Measurements from ENCODE around the gene TET2.

TET2 gene

GRCh38 chr4:105113800-105114199, 32.9 kb upstream of the TET2 start:
- Histone ChIP-seq H3K9me3 (no peaks in the 10 kb centered on the region), H3K4me1 (no peaks in the 10 kb centered on the region), H3K4me3 (ENCODE audit: low read depth, low read length) (no peak overlapping the region), H3K27me3 (no peaks in the 10 kb centered on the region), H3K36me3 (no peaks in the 10 kb centered on the region)
- no peak for TF ChIP-seq CTCF (IDR thresholded peaks at IDR 0.05; ENCODE audit: low read depth, low read length)
- DNase-seq = no peak

- no peak for DNase-seq
- no peaks in the 10 kb centered on the region for H3K36me3 ChIP-seq
- no peak overlapping the region for H3K4me3 ChIP-seq (ENCODE audit: low read depth, low read length)
- no peaks in the 10 kb centered on the region for H3K27me3 ChIP-seq
- H3K4me1 ChIP-seq = no peaks in the 10 kb centered on the region
- H3K9me3 ChIP-seq = no peaks in the 10 kb centered on the region
- no peak for TF ChIP-seq CTCF (IDR thresholded peaks at IDR 0.05; ENCODE audit: low read depth, low read length)
These were observed 29.9 kb upstream of the TET2 start for GRCh38 chr4:105116616-105117319.

- TF ChIP-seq CTCF (IDR thresholded peaks at IDR 0.05; ENCODE audit: low read depth, low read length) = no peak
- Histone ChIP-seq H3K9me3 (no peaks in the 10 kb centered on the region), H3K27me3 (no peaks in the 10 kb centered on the region), H3K4me3 (ENCODE audit: low read depth, low read length) (no peak overlapping the region), H3K4me1 (no peaks in the 10 kb centered on the region), H3K36me3 (no peaks in the 10 kb centered on the region)
- no peak for DNase-seq
These were observed 27.3 kb upstream of the TET2 start for GRCh38 chr4:105119356-105119755.

DNA sequence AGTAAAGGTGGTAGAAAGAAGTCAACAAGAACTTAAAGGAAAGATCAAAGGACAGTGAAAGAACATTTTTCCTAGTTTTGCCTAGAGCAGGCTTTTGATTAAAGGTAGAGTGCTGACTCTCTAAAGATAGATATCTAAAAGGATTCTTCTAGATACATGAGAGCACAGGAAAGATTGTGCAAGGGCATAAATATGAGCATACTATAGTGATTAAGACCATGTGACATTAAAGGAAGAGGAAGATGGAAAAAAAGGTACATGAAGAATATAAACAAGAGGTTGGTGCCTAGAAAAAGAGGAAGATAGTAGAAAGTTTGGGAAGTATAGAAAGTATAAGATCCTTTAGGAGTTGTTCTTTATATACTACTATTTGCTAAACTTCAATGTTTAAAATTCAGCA, 26.1 kb upstream of the TET2 start:
- no peaks in the 10 kb centered on the region for H3K9me3 ChIP-seq
- H3K4me1 ChIP-seq = no peaks in the 10 kb centered on the region
- no peaks in the 10 kb centered on the region for H3K36me3 ChIP-seq
- TF ChIP-seq CTCF (IDR thresholded peaks at IDR 0.05; ENCODE audit: low read depth, low read length) = no peak
- no peak for DNase-seq
- H3K27me3 ChIP-seq = no peaks in the 10 kb centered on the region
- no peak overlapping the region for H3K4me3 ChIP-seq (ENCODE audit: low read depth, low read length)

- no peaks in the 10 kb centered on the region for H3K9me3 ChIP-seq
- no peak for DNase-seq
- no peaks in the 10 kb centered on the region for H3K4me1 ChIP-seq
- H3K4me3 ChIP-seq (ENCODE audit: low read depth, low read length) = no peak overlapping the region
- no peaks in the 10 kb centered on the region for H3K36me3 ChIP-seq
- no peaks in the 10 kb centered on the region for H3K27me3 ChIP-seq
- TF ChIP-seq CTCF (IDR thresholded peaks at IDR 0.05; ENCODE audit: low read depth, low read length) = no peak
These were observed 24.3 kb upstream of the TET2 start for GRCh38 chr4:105122350-105122749.

GRCh38 chr4:105126311-105127169, 20.1 kb upstream of the TET2 start:
- Histone ChIP-seq H3K9me3 (no peaks in the 10 kb centered on the region), H3K4me3 (ENCODE audit: low read depth, low read length) (no peak overlapping the region)
- TF ChIP-seq CTCF (IDR thresholded peaks at IDR 0.05; ENCODE audit: low read depth, low read length) = no peak

More at GRCh38 chr4:105126311-105127169, 20.1 kb upstream of the TET2 start:
- Histone ChIP-seq H3K4me1 (no peaks in the 10 kb centered on the region), H3K27me3 (no peaks in the 10 kb centered on the region), H3K36me3 (no peaks in the 10 kb centered on the region)
- no peak for DNase-seq
